ENCODE results near the gene CRNKL1. TPM values are rescaled to one million over a fixed set of nuclear protein-coding genes. Genes with fewer than 3 reads are reported as not detected.

Gene CRNKL1
- total RNA-seq, 1 experiment from 2014 or later = 17.1 TPM

- Histone ChIP-seq H3K36me3 (replicated peaks; ENCODE audit: control insufficient read depth, insufficient read depth, low read length) (peaks cover 15% of the 10 kb centered on the region), H3K27me3 (ENCODE audit: control insufficient read depth, insufficient read depth, low read length) (no peaks in the 10 kb centered on the region), H3K4me3 (ENCODE audit: insufficient read depth, low read depth, low read length) (no peak overlapping the region)
- DNase-seq = no peak
Measured at GRCh38 chr20:20031790-20032189, 20.5 kb downstream of the CRNKL1 start.

DNA sequence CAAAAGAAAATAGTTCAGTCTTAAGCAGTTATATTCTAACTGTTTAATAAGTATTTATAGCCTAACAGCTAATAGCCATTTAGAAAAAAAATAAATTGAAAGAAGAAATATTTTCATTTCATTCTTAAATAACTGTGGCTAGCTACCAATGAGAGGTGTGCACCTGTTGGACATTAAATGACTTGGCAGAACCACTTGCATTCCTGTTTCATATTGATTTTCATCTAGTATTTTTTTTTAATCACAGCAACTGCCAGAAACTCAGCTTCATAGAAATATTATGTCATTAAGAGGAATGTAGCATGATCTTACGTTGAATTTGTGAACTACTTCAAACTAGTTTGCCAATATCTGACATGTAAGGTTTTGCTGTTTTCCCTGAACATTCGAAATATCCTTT, 25.0 kb downstream of the CRNKL1 start:
- Histone ChIP-seq H3K27me3 (ENCODE audit: control insufficient read depth, insufficient read depth, low read length) (no peaks in the 10 kb centered on the region), H3K4me3 (ENCODE audit: insufficient read depth, low read depth, low read length) (no peak overlapping the region), H3K36me3 (replicated peaks; ENCODE audit: control insufficient read depth, insufficient read depth, low read length) (peaks cover 3% of the 10 kb centered on the region)
- no peak for DNase-seq

DNA sequence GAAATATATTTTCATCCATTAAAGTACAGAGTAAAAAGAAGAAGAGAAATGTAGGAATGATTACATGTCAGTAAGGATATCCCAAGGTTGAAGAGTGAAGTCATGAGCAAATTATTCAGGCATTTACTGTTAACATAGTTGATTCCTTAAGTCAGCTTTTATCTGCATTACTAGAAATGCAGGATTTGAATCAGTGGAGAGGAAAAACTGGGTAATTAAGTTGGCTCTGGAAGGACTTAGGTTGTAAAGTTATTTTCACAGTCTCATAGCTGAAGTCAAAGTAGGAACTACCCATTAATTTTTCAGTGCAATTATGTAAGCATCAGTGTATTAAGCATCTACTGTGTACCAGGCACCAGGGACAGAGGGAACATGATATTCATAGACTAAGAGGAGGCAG, 27.3 kb downstream of the CRNKL1 start:
- DNase-seq = no peak
- Histone ChIP-seq H3K4me3 (ENCODE audit: insufficient read depth, low read depth, low read length) (no peak overlapping the region), H3K27me3 (ENCODE audit: control insufficient read depth, insufficient read depth, low read length) (no peaks in the 10 kb centered on the region), H3K36me3 (replicated peaks; ENCODE audit: control insufficient read depth, insufficient read depth, low read length) (no peaks in the 10 kb centered on the region; the same call in 1 of the 2 replicates)

- no peak for DNase-seq
- Histone ChIP-seq H3K36me3 (replicated peaks; ENCODE audit: control insufficient read depth, insufficient read depth, low read length) (no peaks in the 10 kb centered on the region; the same call in none of the 2 replicates), H3K27me3 (ENCODE audit: control insufficient read depth, insufficient read depth, low read length) (no peaks in the 10 kb centered on the region), H3K4me3 (ENCODE audit: insufficient read depth, low read depth, low read length) (no peak overlapping the region)
Measured at GRCh38 chr20:20023395-20023794, 28.9 kb downstream of the CRNKL1 start.

- no peak for DNase-seq
- Histone ChIP-seq H3K4me3 (ENCODE audit: insufficient read depth, low read depth, low read length) (no peak overlapping the region), H3K27me3 (ENCODE audit: control insufficient read depth, insufficient read depth, low read length) (no peaks in the 10 kb centered on the region), H3K36me3 (replicated peaks; ENCODE audit: control insufficient read depth, insufficient read depth, low read length) (no peaks in the 10 kb centered on the region; the same call in none of the 2 replicates)
Measured at GRCh38 chr20:20022498-20022897, 29.8 kb downstream of the CRNKL1 start.

DNA sequence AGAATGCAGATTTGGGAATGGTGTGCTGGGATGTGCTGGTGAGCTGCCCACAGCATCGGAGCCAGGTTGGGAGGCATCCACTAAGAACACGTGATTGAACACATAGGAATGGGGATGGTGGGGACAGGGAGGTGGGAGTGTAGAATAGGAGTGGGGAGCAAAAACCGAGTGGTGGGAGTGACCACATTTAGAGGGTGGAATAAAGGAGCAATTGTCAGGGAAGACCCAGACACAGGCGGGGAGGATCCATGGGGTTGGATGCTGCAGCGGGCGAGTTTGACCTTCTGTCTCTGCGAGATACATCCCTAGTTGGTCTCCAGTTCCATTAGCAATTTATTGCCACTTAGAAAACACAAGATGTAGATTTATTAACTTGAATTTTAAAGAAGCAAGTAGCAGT, 30.4 kb downstream of the CRNKL1 start:
- Histone ChIP-seq H3K36me3 (replicated peaks; ENCODE audit: control insufficient read depth, insufficient read depth, low read length) (no peaks in the 10 kb centered on the region; the same call in none of the 2 replicates), H3K27me3 (ENCODE audit: control insufficient read depth, insufficient read depth, low read length) (no peaks in the 10 kb centered on the region), H3K4me3 (ENCODE audit: insufficient read depth, low read depth, low read length) (no peak overlapping the region)
- no peak for DNase-seq

DNA sequence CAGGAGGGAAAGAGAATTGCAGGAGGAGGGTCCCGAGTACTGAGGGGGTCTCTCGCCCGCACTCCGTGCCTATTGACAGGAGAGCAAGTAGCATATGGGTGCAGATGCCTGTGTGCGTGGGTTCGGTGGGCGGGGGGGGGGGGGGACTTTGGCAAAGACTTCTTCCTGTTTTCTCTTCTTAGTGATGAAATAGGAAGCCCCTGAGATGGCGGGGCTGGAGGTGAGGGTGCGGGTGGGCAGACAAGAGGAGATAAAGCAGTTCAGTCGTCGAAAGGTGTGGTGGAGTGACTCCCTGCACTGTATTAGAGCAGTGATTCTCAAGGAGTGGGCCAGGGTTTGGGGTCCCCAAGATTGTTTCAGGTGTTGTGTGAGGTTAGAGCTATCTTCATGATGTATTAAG, 31.4 kb downstream of the CRNKL1 start:
- Histone ChIP-seq H3K36me3 (replicated peaks; ENCODE audit: control insufficient read depth, insufficient read depth, low read length) (no peaks in the 10 kb centered on the region; the same call in none of the 2 replicates), H3K27me3 (ENCODE audit: control insufficient read depth, insufficient read depth, low read length) (no peaks in the 10 kb centered on the region), H3K4me3 (ENCODE audit: insufficient read depth, low read depth, low read length) (no peak overlapping the region)
- DNase-seq = no peak

DNA sequence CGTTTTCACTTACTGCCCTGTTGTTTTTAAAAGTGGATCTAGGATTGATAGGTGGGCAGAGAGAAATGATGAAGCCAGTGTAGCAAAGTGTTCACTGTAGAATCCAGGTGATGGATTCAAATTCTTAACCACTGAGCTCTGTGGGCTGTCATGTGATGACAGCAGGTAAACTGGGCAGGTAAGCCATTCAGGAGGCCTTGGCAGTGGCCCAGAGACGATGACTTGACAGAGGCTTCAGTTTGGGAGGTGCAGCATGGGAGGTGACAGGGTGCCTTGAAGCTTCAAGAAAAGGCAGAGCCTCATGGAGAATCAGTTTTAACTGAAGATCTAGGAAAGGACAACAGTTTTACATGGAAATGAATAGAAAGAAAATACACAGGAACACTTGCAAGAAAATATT, 33.1 kb downstream of the CRNKL1 start:
- DNase-seq = no peak
- Histone ChIP-seq H3K27me3 (ENCODE audit: control insufficient read depth, insufficient read depth, low read length) (no peaks in the 10 kb centered on the region), H3K36me3 (replicated peaks; ENCODE audit: control insufficient read depth, insufficient read depth, low read length) (no peaks in the 10 kb centered on the region; the same call in none of the 2 replicates), H3K4me3 (ENCODE audit: insufficient read depth, low read depth, low read length) (no peak overlapping the region)

- Histone ChIP-seq H3K36me3 (replicated peaks; ENCODE audit: control insufficient read depth, insufficient read depth, low read length) (no peaks in the 10 kb centered on the region; the same call in none of the 2 replicates), H3K4me3 (ENCODE audit: insufficient read depth, low read depth, low read length) (no peak overlapping the region; the same call in 1 of the 2 replicates), H3K27me3 (ENCODE audit: control insufficient read depth, insufficient read depth, low read length) (no peaks in the 10 kb centered on the region)
- DNase-seq = no peak
Measured at GRCh38 chr20:20018366-20018765, 33.9 kb downstream of the CRNKL1 start.

- H3K4me3 ChIP-seq (ENCODE audit: insufficient read depth, low read depth, low read length) = peak overlapping the region; percentile 89
- H3K36me3 ChIP-seq (replicated peaks; ENCODE audit: control insufficient read depth, insufficient read depth, low read length) = no peaks in the 10 kb centered on the region; the same call in 1 of the 2 replicates
- no peak for DNase-seq
- no peaks in the 10 kb centered on the region for H3K27me3 ChIP-seq (ENCODE audit: control insufficient read depth, insufficient read depth, low read length)
Measured at GRCh38 chr20:20017844-20018185, 34.5 kb downstream of the CRNKL1 start.

GRCh38 chr20:20017001-20017843, 35.0 kb downstream of the CRNKL1 start, which contains the start of gene NAA20:
Gene NAA20 (plus strand): TSS chr20:20017362. CDS start chr20:20017397, 35 bp downstream.
- peak; percentile 93 for DNase-seq
- peak within 1 kb of the TSS; percentile 89 for H3K4me3 ChIP-seq (ENCODE audit: insufficient read depth, low read depth, low read length)
- H3K36me3 ChIP-seq (replicated peaks; ENCODE audit: control insufficient read depth, insufficient read depth, low read length) = no peaks in the 10 kb centered on the region; the same call in 1 of the 2 replicates
- H3K27me3 ChIP-seq (ENCODE audit: control insufficient read depth, insufficient read depth, low read length) = no peaks in the 10 kb centered on the region

GRCh38 chr20:20014659-20015058, 37.6 kb downstream of the CRNKL1 start:
- no peaks in the 10 kb centered on the region for H3K27me3 ChIP-seq (ENCODE audit: control insufficient read depth, insufficient read depth, low read length)
- no peak overlapping the region for H3K4me3 ChIP-seq (ENCODE audit: insufficient read depth, low read depth, low read length)
- H3K36me3 ChIP-seq (replicated peaks; ENCODE audit: control insufficient read depth, insufficient read depth, low read length) = no peaks in the 10 kb centered on the region; the same call in 1 of the 2 replicates
- no peak for DNase-seq

GRCh38 chr20:20012541-20012940, 39.7 kb downstream of the CRNKL1 start:
- Histone ChIP-seq H3K36me3 (replicated peaks; ENCODE audit: control insufficient read depth, insufficient read depth, low read length) (no peaks in the 10 kb centered on the region), H3K4me3 (ENCODE audit: insufficient read depth, low read depth, low read length) (no peak overlapping the region), H3K27me3 (ENCODE audit: control insufficient read depth, insufficient read depth, low read length) (no peaks in the 10 kb centered on the region)
- no peak for DNase-seq

GRCh38 chr20:20010639-20011500, 41.4 kb downstream of the CRNKL1 start:
- no peak overlapping the region for H3K4me3 ChIP-seq (ENCODE audit: insufficient read depth, low read depth, low read length)
- no peak for DNase-seq
- H3K36me3 ChIP-seq (replicated peaks; ENCODE audit: control insufficient read depth, insufficient read depth, low read length) = no peaks in the 10 kb centered on the region
- no peaks in the 10 kb centered on the region for H3K27me3 ChIP-seq (ENCODE audit: control insufficient read depth, insufficient read depth, low read length)

Data from H7 (cell line).